Measurements from ENCODE around the gene KRTAP17-1.
"Not testable (repeated sequence)": the region's sequence is repeated elsewhere in the genome, so short reads cannot be mapped to it uniquely, and the experiment has no call there.

DNA sequence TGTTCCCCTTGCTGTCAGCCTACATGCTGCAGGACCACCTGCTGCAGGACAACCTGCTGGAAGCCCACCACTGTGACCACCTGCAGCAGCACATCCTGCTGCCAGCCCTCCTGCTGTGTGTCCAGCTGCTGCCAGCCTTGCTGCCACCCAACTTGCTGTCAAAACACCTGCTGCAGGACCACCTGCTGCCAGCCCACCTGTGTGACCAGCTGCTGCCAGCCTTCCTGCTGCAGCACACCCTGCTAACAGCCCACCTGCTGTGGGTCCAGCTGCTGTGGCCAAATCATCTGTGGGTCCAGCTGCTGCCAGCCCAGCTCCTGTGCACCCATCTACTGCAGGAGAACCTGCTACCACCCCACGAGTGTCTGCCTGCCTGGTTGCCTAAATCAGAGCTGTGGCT lies 44.2 kb downstream of the KRTAP17-1 start:
- TF ChIP-seq, protein P1, sequence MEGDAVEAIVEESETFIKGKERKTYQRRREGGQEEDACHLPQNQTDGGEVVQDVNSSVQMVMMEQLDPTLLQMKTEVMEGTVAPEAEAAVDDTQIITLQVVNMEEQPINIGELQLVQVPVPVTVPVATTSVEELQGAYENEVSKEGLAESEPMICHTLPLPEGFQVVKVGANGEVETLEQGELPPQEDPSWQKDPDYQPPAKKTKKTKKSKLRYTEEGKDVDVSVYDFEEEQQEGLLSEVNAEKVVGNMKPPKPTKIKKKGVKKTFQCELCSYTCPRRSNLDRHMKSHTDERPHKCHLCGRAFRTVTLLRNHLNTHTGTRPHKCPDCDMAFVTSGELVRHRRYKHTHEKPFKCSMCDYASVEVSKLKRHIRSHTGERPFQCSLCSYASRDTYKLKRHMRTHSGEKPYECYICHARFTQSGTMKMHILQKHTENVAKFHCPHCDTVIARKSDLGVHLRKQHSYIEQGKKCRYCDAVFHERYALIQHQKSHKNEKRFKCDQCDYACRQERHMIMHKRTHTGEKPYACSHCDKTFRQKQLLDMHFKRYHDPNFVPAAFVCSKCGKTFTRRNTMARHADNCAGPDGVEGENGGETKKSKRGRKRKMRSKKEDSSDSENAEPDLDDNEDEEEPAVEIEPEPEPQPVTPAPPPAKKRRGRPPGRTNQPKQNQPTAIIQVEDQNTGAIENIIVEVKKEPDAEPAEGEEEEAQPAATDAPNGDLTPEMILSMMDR (IDR thresholded peaks at IDR 0.05; ENCODE audit: insufficient read depth, low read length): not testable (repeated sequence)
- TF ChIP-seq POLR2AphosphoS5, GABPA (IDR thresholded peaks at IDR 0.05; ENCODE audit: low read depth): not testable (repeated sequence)

Measured in HL-60 (cell line).